Cardiac fibroblast (primary cell): Measurements from ENCODE around the gene APOA4.

Source experiments
- DNase-seq, 2 donors: peaks; one replicate each; pipeline versions ENCODE4 v3.0.0 to v3.0.0-alpha.2; 2010; ENCODE audit warnings: low read depth in 2 of 2
- H3K4me3 ChIP-seq, 2 donors: replicated peaks in 1 of 2; 1 replicate in 1 of 2; 2 replicates in 1 of 2; pipeline ENCODE4 v1.5.1; 2011; ENCODE audit warnings: low read depth in 2 of 2, low read length in 2 of 2, mild to moderate bottlenecking in 2 of 2, moderate library complexity in 1 of 2
- TF ChIP-seq, protein P1 (sequence below): IDR thresholded peaks from one replicate; pipeline ENCODE4 v1.5.1; 2011; ENCODE audit warnings: low read depth, mild to moderate bottlenecking, low read length, inconsistent platforms

The APOA4 gene

DNA sequence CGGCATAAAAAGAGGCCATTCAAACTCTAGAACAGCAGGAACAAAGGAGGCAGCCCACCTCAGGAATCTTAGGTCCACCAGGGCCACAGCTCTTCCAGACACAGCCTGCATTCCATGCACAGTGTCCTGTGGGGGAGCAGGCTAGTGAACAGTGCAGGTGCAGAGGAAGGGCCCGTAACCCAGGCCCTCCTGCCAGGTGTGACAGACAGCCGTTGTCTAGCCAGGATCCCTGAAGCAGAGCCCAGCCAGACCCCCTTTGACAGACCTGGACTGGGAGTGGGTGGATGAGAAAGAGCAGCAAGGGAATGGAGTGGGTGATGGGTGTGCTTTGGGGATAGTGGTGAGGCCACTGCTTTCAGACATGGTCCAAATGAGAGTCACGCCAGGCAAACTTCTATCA is 34.1 kb downstream of the APOA4 start:
- H3K4me3 ChIP-seq: no peak overlapping the region
- TF ChIP-seq, protein P1, sequence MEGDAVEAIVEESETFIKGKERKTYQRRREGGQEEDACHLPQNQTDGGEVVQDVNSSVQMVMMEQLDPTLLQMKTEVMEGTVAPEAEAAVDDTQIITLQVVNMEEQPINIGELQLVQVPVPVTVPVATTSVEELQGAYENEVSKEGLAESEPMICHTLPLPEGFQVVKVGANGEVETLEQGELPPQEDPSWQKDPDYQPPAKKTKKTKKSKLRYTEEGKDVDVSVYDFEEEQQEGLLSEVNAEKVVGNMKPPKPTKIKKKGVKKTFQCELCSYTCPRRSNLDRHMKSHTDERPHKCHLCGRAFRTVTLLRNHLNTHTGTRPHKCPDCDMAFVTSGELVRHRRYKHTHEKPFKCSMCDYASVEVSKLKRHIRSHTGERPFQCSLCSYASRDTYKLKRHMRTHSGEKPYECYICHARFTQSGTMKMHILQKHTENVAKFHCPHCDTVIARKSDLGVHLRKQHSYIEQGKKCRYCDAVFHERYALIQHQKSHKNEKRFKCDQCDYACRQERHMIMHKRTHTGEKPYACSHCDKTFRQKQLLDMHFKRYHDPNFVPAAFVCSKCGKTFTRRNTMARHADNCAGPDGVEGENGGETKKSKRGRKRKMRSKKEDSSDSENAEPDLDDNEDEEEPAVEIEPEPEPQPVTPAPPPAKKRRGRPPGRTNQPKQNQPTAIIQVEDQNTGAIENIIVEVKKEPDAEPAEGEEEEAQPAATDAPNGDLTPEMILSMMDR: no peak
- no peak for DNase-seq

DNA sequence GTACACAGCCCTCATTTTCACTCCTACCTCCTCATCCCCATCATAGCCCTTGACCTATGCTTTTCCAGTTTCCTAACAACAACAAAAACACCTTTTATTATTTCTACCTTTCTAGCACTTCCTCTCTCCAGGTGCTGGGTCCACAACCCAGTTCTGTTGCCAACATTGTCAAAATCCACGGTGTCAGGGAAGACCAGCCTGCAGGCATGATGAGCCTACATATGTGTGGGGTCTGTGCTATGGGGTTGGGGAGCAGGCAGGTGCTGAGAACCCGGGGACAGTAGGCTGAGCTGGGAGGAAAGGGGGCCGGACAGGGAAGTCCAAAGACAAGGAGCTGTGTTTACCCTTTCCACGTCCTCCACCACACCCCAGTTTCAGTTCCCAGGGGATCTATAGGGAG is 34.6 kb downstream of the APOA4 start:
- TF ChIP-seq, protein P1: no peak
- no peak for DNase-seq
- peak overlapping the region; percentile 74 to 85 for H3K4me3 ChIP-seq

DNA sequence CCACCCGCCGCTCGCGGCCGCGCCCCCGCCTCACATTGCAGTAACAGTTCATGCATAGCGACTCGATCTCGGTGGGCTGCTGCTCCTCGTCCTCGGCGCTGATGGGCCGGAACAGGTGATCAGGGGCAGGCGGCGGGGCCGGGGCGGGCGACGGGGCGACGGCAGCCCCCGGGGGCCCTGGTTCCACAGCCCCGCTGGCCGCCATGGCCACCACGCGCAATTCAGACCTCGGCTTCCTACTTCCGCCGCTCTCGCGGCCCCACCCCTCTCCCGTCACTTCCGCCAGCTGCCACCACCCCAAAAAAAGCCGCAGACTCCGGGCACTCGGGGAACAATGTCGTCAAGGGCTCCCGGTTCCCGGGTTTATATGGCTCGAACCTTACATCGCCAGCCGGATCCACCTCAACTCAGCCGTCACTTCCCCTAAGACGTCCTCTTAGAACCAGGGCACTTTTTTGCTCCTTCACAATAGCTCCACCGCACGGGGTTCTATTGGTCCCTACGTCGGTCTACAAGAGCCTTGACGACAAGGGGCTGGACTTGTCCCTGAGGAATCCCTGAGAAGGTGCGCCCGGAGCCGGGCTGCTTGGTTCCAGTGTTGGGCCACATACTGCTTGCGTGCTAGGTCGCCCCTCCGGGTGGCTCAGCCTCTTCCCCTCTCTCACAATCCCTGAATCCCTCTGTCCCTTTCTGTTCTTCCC is 35.2 kb downstream of the APOA4 start, which contains the start of gene ZPR1:
TSS of gene ZPR1 (minus strand) at position 238 of the 701 bp plus-strand sequence. CDS start at position 205, 33 bp downstream.
- peak within 1 kb of the TSS; percentile 74 to 85 for H3K4me3 ChIP-seq
- TF ChIP-seq, protein P1: no peak
- DNase-seq: peak; percentile 70 to 73

DNA sequence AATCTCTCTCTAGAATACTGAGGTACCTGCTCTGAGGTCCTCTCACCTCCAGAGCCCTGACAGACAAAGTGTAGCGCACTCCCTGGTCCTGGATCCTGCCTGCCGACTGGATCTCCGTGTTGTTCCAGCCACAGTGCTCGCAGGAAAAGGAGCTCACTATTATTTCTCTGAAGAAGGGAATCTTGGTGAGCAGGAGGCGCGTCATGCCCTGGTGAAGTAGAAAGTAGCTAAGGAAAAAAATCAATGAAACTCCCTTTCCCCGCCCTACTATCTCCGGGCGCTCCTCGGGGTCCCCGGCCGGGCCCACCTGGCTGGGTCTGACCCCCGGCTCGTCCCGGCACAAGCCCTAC is 35.7 kb downstream of the APOA4 start:
- H3K4me3 ChIP-seq: peak overlapping the region; percentile 74 to 85
- TF ChIP-seq, protein P1: no peak
- no peak for DNase-seq

DNA sequence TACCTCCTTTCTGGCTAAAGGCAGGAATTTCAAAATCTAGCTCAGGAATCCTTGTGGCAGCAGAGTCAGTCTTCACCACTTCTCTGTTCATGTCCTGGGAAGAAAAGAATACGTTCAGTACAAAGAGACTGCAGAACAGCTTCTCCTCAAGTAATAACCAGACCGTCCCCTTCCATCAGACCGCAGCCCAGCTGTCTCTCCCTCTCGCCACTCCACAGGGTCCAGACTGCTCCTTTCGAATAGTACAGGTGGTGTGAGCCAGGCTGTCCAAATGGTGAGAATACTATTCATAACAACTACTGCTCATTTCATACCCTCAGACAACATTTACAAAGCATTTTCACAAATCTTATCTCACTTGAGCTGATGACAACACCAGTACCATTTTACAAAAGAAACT is 36.1 kb downstream of the APOA4 start:
- H3K4me3 ChIP-seq: peak overlapping the region; percentile 74 to 85

DNA sequence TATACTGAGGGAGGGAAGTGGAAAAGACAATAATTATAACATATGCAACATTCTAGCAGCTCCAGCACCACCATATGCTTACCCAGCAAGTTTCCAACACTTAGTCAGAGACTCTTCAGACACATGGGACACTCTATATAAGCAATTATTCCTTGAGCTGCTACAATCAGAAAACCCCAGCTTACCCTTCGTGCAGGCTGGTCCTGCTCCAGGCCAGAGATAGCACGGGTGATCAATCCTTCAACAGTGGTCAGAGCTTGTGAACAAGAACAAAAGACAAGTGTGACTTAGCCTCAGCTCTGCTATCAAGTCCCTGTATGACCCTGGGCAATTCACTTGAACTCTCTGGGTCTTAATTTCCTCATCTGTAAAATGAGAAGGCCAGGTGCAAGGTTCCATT is 36.8 kb downstream of the APOA4 start:
- TF ChIP-seq, protein P1: no peak
- no peak overlapping the region for H3K4me3 ChIP-seq
- no peak for DNase-seq

More for the DNA sequence above, 36.1 kb downstream of the APOA4 start:
- TF ChIP-seq, protein P1: no peak
- no peak for DNase-seq

DNA sequence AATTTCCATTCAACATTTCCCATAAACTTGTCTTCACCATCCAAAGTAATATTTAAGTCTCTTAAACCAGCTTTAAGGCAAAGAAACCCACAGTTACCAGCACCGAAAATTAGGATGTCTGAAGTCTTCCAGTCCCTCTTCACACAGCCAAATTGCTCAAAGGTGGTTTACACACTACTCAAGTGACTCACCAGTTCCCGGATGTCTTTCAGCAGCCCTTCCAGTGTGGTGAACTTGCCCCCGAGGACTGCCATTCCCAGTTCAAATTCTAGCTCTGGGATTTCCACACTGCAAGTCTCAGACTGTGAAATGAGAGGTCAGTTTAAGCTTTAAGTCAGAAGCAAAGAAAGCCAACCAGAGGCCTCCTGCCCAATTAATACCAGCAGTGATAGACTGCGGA is 40.4 kb downstream of the APOA4 start:
- DNase-seq: peak; percentile 69 to 73
- H3K4me3 ChIP-seq: no peak overlapping the region
- TF ChIP-seq, protein P1: no peak
